Right atrium auricular region (tissue), 2 donors: ENCODE results near the gene SAYSD1. TPM values are rescaled to one million over a fixed set of nuclear protein-coding genes. Genes with fewer than 3 reads are reported as not detected.
A peak's percentile ranks its signal among the peaks of the same experiment; 100 is the strongest.

Source experiments
- DNase-seq: peaks from one replicate; pipeline ENCODE4 v3.0.0-alpha.2; 2019; ENCODE audit warnings: low spot score
- H3K27ac ChIP-seq, 2 donors: fragments of 200-600 bp; sonication (generic); 1 replicate in 1 of 2; 2 replicates in 1 of 2; pipeline ENCODE4 v1.5.1; 2016 to 2019
- H3K27me3 ChIP-seq, 2 donors: fragments of 200-600 bp; sonication (generic); one replicate each; pipeline versions ENCODE4 v1.5.1 to v1.6.0; 2017 to 2019
- H3K36me3 ChIP-seq: fragments of 200-600 bp; sonication (generic); one replicate; pipeline ENCODE4 v1.5.1; 2016
- H3K4me1 ChIP-seq, 2 donors: fragments of 200-600 bp; sonication (generic); one replicate each; pipeline versions ENCODE4 v1.5.1 to v1.6.0; 2017 to 2019
- H3K4me3 ChIP-seq, 2 donors: fragments of 200-600 bp; sonication (generic); 1 replicate in 1 of 2; 2 replicates in 1 of 2; pipeline ENCODE4 v1.5.1; 2017 to 2019; ENCODE audit warnings: mild to moderate bottlenecking in 1 of 2, moderate library complexity in 1 of 2
- H3K9me3 ChIP-seq, 2 donors: fragments of 200-600 bp; sonication (generic); one replicate each; pipeline ENCODE4 v1.5.1; 2019
- total RNA-seq, 2 donors: library from RNA; depleted of rRNA; stranded (reverse); fragments of >200 nt; gene quantifications; one replicate each; pipeline ENCODE4 v1.1.0, GENCODE V29; 2016
- TF ChIP-seq, protein P1 (sequence below), 2 donors: fragments of 200-600 bp; sonication (generic); IDR thresholded peaks; one replicate each; pipeline ENCODE4 v1.5.1; 2019; ENCODE audit warnings: antibody characterized with exemption in 2 of 2

Gene SAYSD1
- total RNA-seq, 2 donors from 2014 or later, result 10.3 to 10.5 TPM

GRCh38 chr6:39068391-39068790 is 46.6 kb downstream of the SAYSD1 start:
- Histone ChIP-seq H3K4me3 (no peak overlapping the region), H3K27ac (no peak overlapping the region), H3K36me3 (no peaks in the 10 kb centered on the region), H3K27me3 (no peaks in the 10 kb centered on the region), H3K9me3 (no peaks in the 10 kb centered on the region), H3K4me1 (peaks cover 0 to 2% of the 10 kb centered on the region in 2 donors)
- DNase-seq, result no peak
- TF ChIP-seq, protein P1, sequence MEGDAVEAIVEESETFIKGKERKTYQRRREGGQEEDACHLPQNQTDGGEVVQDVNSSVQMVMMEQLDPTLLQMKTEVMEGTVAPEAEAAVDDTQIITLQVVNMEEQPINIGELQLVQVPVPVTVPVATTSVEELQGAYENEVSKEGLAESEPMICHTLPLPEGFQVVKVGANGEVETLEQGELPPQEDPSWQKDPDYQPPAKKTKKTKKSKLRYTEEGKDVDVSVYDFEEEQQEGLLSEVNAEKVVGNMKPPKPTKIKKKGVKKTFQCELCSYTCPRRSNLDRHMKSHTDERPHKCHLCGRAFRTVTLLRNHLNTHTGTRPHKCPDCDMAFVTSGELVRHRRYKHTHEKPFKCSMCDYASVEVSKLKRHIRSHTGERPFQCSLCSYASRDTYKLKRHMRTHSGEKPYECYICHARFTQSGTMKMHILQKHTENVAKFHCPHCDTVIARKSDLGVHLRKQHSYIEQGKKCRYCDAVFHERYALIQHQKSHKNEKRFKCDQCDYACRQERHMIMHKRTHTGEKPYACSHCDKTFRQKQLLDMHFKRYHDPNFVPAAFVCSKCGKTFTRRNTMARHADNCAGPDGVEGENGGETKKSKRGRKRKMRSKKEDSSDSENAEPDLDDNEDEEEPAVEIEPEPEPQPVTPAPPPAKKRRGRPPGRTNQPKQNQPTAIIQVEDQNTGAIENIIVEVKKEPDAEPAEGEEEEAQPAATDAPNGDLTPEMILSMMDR (IDR thresholded peaks at IDR 0.05), result no peak

GRCh38 chr6:39065561-39065960 is 49.4 kb downstream of the SAYSD1 start:
- DNase-seq, result no peak
- TF ChIP-seq, protein P1 (IDR thresholded peaks at IDR 0.05), result no peak
- Histone ChIP-seq H3K27ac (peak overlapping the region in 1 of 2 donors; percentile 69), H3K4me1 (peaks cover 0 to 25% of the 10 kb centered on the region in 2 donors), H3K27me3 (no peaks in the 10 kb centered on the region), H3K4me3 (no peak overlapping the region), H3K36me3 (no peaks in the 10 kb centered on the region), H3K9me3 (no peaks in the 10 kb centered on the region)

GRCh38 chr6:39063526-39063925 is 51.5 kb downstream of the SAYSD1 start:
- Histone ChIP-seq H3K4me1 (peaks cover 0 to 25% of the 10 kb centered on the region in 2 donors), H3K27me3 (no peaks in the 10 kb centered on the region), H3K27ac (peak overlapping the region in 1 of 2 donors; percentile 69), H3K4me3 (no peak overlapping the region), H3K36me3 (no peaks in the 10 kb centered on the region), H3K9me3 (no peaks in the 10 kb centered on the region)
- DNase-seq, result no peak
- TF ChIP-seq, protein P1 (IDR thresholded peaks at IDR 0.05), result no peak

DNA sequence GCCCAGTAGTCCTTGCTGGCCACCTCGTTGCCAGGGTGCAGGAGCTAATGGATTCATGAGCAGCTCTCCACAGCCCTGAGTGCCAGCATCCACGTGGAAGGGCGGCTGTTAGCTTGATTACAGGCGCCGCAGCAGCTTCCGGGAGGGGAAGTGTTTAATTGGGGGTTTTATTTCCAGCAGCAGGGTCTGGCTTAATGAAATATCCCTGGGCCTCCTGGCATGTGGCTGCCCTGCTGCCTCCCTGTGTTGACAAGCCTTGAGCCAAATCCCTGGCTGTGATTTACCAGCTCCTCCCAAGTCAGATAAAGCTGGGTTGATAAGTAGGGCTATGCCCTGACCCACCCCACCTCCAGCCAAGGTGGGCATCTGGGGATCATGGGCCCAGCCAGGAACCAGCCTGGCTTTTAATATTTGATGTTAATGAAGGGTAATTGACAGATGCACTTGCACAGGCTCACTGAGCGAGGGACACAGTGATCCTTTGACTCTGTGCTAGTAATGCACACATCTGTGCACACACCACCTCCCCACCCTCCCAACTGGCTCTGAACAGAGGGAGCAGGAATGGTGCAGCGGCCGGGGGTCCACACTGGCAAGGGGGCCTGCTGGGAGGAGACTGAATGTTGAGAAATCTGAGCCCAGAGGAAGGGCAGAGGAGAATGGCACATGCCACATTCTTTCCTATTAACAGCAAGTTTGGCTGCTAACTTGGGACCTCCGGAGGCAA is 52.8 kb downstream of the SAYSD1 start:
- no peaks in the 10 kb centered on the region for H3K9me3 ChIP-seq
- H3K36me3 ChIP-seq, result no peaks in the 10 kb centered on the region
- no peak overlapping the region for H3K4me3 ChIP-seq
- TF ChIP-seq, protein P1 (IDR thresholded peaks at IDR 0.05), result no peak
- H3K27me3 ChIP-seq, result no peaks in the 10 kb centered on the region
- no peak for DNase-seq
- H3K4me1 ChIP-seq, result peaks cover 0 to 25% of the 10 kb centered on the region in 2 donors
- H3K27ac ChIP-seq, result peak overlapping the region; percentile 35 to 69

GRCh38 chr6:39061588-39061987 is 53.4 kb downstream of the SAYSD1 start:
- Histone ChIP-seq H3K36me3 (no peaks in the 10 kb centered on the region), H3K4me1 (peaks cover 0 to 25% of the 10 kb centered on the region in 2 donors), H3K27me3 (no peaks in the 10 kb centered on the region), H3K9me3 (no peaks in the 10 kb centered on the region), H3K27ac (peak overlapping the region; percentile 35 to 69), H3K4me3 (no peak overlapping the region)
- no peak for DNase-seq
- TF ChIP-seq, protein P1 (IDR thresholded peaks at IDR 0.05), result no peak
